Ectodermal cell (in vitro differentiated cells): ENCODE measurements around the gene ASPM. TPM values are rescaled to one million over a fixed set of nuclear protein-coding genes. Genes with fewer than 3 reads are reported as not detected.

Experiments
- H3K27ac ChIP-seq: 2 replicates; pipeline ENCODE4 v1.7.0; 2013; ENCODE audit warnings: mild to moderate bottlenecking, low read depth, low read length; ENCODE audit not compliant: insufficient read depth, poor library complexity, severe bottlenecking
- H3K27me3 ChIP-seq: 2 replicates; pipeline ENCODE4 v1.7.0; 2013; ENCODE audit warnings: mild to moderate bottlenecking, low read length; ENCODE audit not compliant: insufficient read depth, control insufficient read depth, poor library complexity, severe bottlenecking
- H3K36me3 ChIP-seq: one replicate; pipeline ENCODE4 v1.7.0; 2013; ENCODE audit warnings: low read length; ENCODE audit not compliant: control insufficient read depth, insufficient read depth
- H3K4me1 ChIP-seq: one replicate; pipeline ENCODE4 v1.7.0; 2013; ENCODE audit warnings: low read length; ENCODE audit not compliant: control insufficient read depth, insufficient read depth
- H3K4me3 ChIP-seq: 2 replicates; pipeline ENCODE4 v1.7.0; 2013; ENCODE audit warnings: low read depth, low read length, control low read depth; ENCODE audit not compliant: insufficient read depth
- H3K9me3 ChIP-seq: 2 replicates; pipeline ENCODE4 v1.7.0; 2013; ENCODE audit warnings: mild to moderate bottlenecking, low read length, moderate library complexity; ENCODE audit not compliant: control insufficient read depth
- WGBS, 2 experiments: methylation state at CpG; one replicate each; pipeline ENCODE4 v1.1.7; 2013; ENCODE audit warnings: missing lambda C conversion rate in 2 of 2; 5-methylcytosine and 5-hydroxymethylcytosine counted together
- polyA plus RNA-seq, 4 experiments: library from polyadenylated mRNA; stranded (reverse); fragments of 50-300 nt; gene quantifications; one replicate each; pipeline ENCODE4 v1.2.3, GENCODE V29; 2013

The ASPM gene, protein sequence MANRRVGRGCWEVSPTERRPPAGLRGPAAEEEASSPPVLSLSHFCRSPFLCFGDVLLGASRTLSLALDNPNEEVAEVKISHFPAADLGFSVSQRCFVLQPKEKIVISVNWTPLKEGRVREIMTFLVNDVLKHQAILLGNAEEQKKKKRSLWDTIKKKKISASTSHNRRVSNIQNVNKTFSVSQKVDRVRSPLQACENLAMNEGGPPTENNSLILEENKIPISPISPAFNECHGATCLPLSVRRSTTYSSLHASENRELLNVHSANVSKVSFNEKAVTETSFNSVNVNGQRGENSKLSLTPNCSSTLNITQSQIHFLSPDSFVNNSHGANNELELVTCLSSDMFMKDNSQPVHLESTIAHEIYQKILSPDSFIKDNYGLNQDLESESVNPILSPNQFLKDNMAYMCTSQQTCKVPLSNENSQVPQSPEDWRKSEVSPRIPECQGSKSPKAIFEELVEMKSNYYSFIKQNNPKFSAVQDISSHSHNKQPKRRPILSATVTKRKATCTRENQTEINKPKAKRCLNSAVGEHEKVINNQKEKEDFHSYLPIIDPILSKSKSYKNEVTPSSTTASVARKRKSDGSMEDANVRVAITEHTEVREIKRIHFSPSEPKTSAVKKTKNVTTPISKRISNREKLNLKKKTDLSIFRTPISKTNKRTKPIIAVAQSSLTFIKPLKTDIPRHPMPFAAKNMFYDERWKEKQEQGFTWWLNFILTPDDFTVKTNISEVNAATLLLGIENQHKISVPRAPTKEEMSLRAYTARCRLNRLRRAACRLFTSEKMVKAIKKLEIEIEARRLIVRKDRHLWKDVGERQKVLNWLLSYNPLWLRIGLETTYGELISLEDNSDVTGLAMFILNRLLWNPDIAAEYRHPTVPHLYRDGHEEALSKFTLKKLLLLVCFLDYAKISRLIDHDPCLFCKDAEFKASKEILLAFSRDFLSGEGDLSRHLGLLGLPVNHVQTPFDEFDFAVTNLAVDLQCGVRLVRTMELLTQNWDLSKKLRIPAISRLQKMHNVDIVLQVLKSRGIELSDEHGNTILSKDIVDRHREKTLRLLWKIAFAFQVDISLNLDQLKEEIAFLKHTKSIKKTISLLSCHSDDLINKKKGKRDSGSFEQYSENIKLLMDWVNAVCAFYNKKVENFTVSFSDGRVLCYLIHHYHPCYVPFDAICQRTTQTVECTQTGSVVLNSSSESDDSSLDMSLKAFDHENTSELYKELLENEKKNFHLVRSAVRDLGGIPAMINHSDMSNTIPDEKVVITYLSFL (N-terminal part only)
- polyA plus RNA-seq (2013, experiment 1 of 4): 43.8 TPM
- polyA plus RNA-seq (2013, experiment 2 of 4): 44.0 TPM
- polyA plus RNA-seq (2013, experiment 3 of 4): 45.7 TPM
- polyA plus RNA-seq (2013, experiment 4 of 4): 50.4 TPM

- Histone ChIP-seq H3K27ac (peak within 1 kb of the TSS; percentile 74), H3K4me1 (no peaks in the 10 kb centered on the region), H3K27me3 (no peaks in the 10 kb centered on the region), H3K4me3 (peak within 1 kb of the TSS; percentile 73), H3K9me3 (no peaks in the 10 kb centered on the region), H3K36me3 (peaks cover 18% of the 10 kb centered on the region)
- whole genome bisulfite sequencing, 2 experiments: 0 to 1% methylated on average over 63 to 64 of the region's 67 CpGs
These were observed at the start of gene ASPM for GRCh38 chr1:197146101-197147095. Gene ASPM, minus strand, starts transcription at chr1:197146669. Its CDS starts 232 bp downstream, at chr1:197146437.

GRCh38 chr1:197195100-197195499, 48.6 kb upstream of the ASPM start:
- H3K4me3 ChIP-seq: no peak overlapping the region

DNA sequence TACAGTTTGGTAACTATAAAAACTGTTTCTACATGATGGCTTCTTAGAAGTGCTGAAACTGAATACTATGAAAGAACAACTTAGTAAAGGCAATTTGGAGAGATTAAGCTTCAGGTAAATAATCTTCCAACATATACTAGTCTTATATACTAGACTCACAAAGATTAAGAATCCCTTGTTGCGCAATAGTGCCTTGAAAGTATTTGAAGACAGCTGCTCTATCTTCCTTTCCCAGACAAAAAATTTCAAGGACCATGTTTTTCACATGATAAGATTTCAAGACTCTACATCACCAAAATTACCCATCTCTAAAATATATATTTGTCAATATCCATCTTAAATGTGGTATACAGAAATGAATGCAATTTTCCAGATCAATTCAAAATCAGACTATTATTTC, 37.7 kb upstream of the ASPM start:
- Histone ChIP-seq H3K27me3 (no peaks in the 10 kb centered on the region), H3K4me1 (no peaks in the 10 kb centered on the region), H3K4me3 (no peak overlapping the region), H3K36me3 (peaks cover 21% of the 10 kb centered on the region), H3K9me3 (no peaks in the 10 kb centered on the region), H3K27ac (no peak overlapping the region)
- 97 to 100% methylated on average over 1 of the region's 1 CpG for WGBS, 2 experiments

More at GRCh38 chr1:197195100-197195499, 48.6 kb upstream of the ASPM start:
- Histone ChIP-seq H3K36me3 (no peaks in the 10 kb centered on the region), H3K27me3 (no peaks in the 10 kb centered on the region), H3K27ac (no peak overlapping the region), H3K4me1 (peaks cover 8% of the 10 kb centered on the region), H3K9me3 (no peaks in the 10 kb centered on the region)

DNA sequence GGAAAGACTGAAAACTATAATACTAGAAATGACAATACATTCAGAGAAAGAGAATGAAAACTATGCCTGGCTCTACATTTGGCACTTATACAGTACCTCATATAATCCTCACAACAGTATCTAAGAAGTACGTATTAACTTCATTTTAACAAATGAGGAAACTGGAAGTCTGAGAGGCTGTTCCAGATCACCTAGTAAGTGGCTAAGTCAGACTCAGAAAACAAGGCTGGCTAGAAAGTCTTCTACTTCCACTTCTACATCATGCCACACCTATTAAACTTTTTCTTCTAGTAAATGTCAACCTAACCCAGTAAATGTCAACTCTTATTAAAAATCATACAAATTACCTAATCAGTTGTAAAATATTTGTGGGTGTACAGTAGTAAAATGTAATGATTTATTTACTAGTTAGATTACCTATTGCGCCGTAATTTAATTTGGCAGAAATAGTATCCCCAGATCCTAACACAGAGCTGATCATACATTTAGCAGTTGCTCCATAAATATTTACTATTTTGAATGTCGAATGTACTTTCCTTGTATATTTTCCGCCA, 36.8 kb upstream of the ASPM start:
- Histone ChIP-seq H3K9me3 (no peaks in the 10 kb centered on the region), H3K4me3 (no peak overlapping the region), H3K27ac (no peak overlapping the region), H3K36me3 (peaks cover 21% of the 10 kb centered on the region), H3K4me1 (no peaks in the 10 kb centered on the region), H3K27me3 (no peaks in the 10 kb centered on the region)
- WGBS, 2 experiments: 92 to 99% methylated on average over 3 to 5 of the region's 5 CpGs

DNA sequence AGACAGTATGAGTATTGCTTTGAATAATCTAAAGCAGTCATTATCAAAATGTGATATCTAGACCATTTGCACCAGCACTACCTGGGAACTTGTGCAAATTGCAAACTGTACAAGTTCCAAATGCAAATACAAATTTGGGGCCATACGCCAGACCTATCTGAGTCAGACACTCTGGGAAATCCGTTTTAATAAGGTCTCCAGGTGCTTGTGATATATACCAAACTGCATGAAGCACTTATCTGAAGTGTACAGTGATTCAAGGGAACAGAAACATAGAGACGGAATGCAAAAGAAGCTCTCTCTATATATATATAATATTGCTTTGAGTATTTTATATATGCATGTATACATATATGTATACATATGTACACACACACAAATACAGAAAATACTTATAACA, 36.2 kb upstream of the ASPM start:
- H3K27me3 ChIP-seq: no peaks in the 10 kb centered on the region
- no peaks in the 10 kb centered on the region for H3K4me1 ChIP-seq
- 96 to 98% methylated on average over 2 of the region's 3 CpGs for WGBS, 2 experiments
- H3K36me3 ChIP-seq: peaks cover 18% of the 10 kb centered on the region
- no peak overlapping the region for H3K4me3 ChIP-seq
- no peak overlapping the region for H3K27ac ChIP-seq
- no peaks in the 10 kb centered on the region for H3K9me3 ChIP-seq

DNA sequence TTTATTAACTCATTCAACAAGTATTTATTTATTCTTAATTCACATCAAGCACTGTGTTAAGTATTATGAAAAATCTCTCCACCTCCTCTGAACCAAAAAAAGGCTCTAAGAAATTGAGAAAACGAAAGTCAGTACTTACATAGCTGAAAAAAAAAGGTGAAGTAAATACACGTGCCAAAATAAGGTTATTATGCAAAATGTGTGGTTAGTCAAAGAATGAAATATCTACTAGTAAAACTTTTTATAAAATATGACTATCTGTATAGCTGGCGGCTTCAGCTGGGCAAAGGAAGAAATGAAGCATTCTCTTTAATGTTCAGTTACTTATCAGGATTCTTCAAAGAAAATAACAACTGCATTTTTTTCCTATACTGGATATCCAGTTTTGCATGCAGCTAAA, 35.5 kb upstream of the ASPM start:
- Histone ChIP-seq H3K4me1 (no peaks in the 10 kb centered on the region), H3K4me3 (no peak overlapping the region), H3K36me3 (peaks cover 12% of the 10 kb centered on the region), H3K9me3 (no peaks in the 10 kb centered on the region), H3K27ac (no peak overlapping the region), H3K27me3 (no peaks in the 10 kb centered on the region)
- 93 to 94% methylated on average over 2 to 3 of the region's 3 CpGs for WGBS, 2 experiments

DNA sequence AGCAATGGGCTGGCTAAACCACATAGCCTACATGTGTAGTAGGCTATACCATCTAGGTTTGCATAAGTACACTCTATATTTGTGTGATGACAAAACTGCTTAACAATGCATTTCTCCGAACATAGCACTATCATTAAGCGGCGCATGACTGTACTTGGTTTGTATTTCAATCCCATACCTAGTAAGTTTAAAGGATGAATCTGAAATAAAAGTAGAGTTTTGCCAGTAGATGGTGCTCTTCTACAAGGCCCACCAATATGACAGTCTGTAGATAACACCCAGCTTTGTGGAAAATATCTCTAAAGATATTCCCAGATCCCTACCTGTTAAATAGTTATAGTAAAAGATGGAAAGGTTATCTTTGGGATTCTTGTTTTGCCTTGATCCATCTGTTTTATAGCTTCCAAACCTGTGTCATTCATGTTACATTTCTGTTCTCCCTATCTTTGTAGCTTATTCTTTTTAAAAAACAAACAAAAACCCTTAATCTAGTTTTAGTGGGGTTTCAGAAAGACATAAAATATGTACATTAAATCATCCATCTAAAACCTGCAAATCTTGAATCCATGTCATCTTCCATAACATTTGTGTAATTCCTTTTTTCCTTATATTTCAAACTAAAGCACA, 33.9 kb upstream of the ASPM start:
- Histone ChIP-seq H3K4me1 (no peaks in the 10 kb centered on the region), H3K9me3 (no peaks in the 10 kb centered on the region), H3K36me3 (peaks cover 4% of the 10 kb centered on the region), H3K27me3 (no peaks in the 10 kb centered on the region), H3K27ac (no peak overlapping the region), H3K4me3 (no peak overlapping the region)
- 82 to 93% methylated on average over 3 of the region's 3 CpGs for WGBS, 2 experiments

- WGBS, 2 experiments: 88 to 94% methylated on average over 1 of the region's 1 CpG
- peaks cover 8% of the 10 kb centered on the region for H3K36me3 ChIP-seq
- no peaks in the 10 kb centered on the region for H3K27me3 ChIP-seq
- no peaks in the 10 kb centered on the region for H3K4me1 ChIP-seq
- no peak overlapping the region for H3K27ac ChIP-seq
- no peak overlapping the region for H3K4me3 ChIP-seq
- no peaks in the 10 kb centered on the region for H3K9me3 ChIP-seq
These were observed 32.5 kb upstream of the ASPM start for GRCh38 chr1:197178998-197179397.
